IPS-18a (cell line): ENCODE measurements around the gene ERMARD.

Source experiments
- H3K27ac ChIP-seq: one replicate; pipeline ENCODE4 v1.5.1; 2013; ENCODE audit warnings: low read length
- H3K27me3 ChIP-seq: one replicate; pipeline ENCODE4 v1.6.1; 2013; ENCODE audit warnings: mild to moderate bottlenecking, low read length; ENCODE audit not compliant: control insufficient read depth, insufficient read depth
- H3K36me3 ChIP-seq: one replicate; pipeline ENCODE4 v1.6.1; 2013; ENCODE audit warnings: low read depth, low read length; ENCODE audit not compliant: control insufficient read depth
- H3K4me1 ChIP-seq: one replicate; pipeline ENCODE4 v1.6.1; 2013; ENCODE audit warnings: low read depth, low read length; ENCODE audit not compliant: control insufficient read depth
- H3K4me3 ChIP-seq: one replicate; pipeline ENCODE4 v1.5.1; 2013; ENCODE audit warnings: low read length
- H3K9ac ChIP-seq: one replicate; pipeline ENCODE4 v1.6.1; 2013; ENCODE audit warnings: mild to moderate bottlenecking, low read length, moderate library complexity
- H3K9me3 ChIP-seq: one replicate; pipeline ENCODE4 v1.6.1; 2013; ENCODE audit warnings: low read depth, low read length; ENCODE audit not compliant: control insufficient read depth

Gene ERMARD

GRCh38 chr6:169807229-169807628 lies 55.8 kb downstream of the ERMARD start:
- Histone ChIP-seq H3K36me3 (no peaks in the 10 kb centered on the region), H3K9me3 (no peaks in the 10 kb centered on the region), H3K4me3 (no peak overlapping the region), H3K4me1 (peaks cover 12% of the 10 kb centered on the region), H3K27me3 (no peaks in the 10 kb centered on the region), H3K9ac (no peak overlapping the region), H3K27ac (no peak overlapping the region)

- H3K4me3 ChIP-seq: no peak overlapping the region
- no peak overlapping the region for H3K27ac ChIP-seq
- H3K4me1 ChIP-seq: peaks cover 12% of the 10 kb centered on the region
- no peak overlapping the region for H3K9ac ChIP-seq
- H3K36me3 ChIP-seq: no peaks in the 10 kb centered on the region
- H3K9me3 ChIP-seq: no peaks in the 10 kb centered on the region
- no peaks in the 10 kb centered on the region for H3K27me3 ChIP-seq
Measured at GRCh38 chr6:169807699-169808607, 56.5 kb downstream of the ERMARD start.

GRCh38 chr6:169808608-169808967 lies 57.2 kb downstream of the ERMARD start:
- Histone ChIP-seq H3K4me3 (no peak overlapping the region), H3K9me3 (no peaks in the 10 kb centered on the region), H3K4me1 (peaks cover 12% of the 10 kb centered on the region), H3K9ac (no peak overlapping the region), H3K27me3 (no peaks in the 10 kb centered on the region), H3K27ac (no peak overlapping the region), H3K36me3 (no peaks in the 10 kb centered on the region)

- H3K36me3 ChIP-seq: no peaks in the 10 kb centered on the region
- H3K4me3 ChIP-seq: no peak overlapping the region
- no peaks in the 10 kb centered on the region for H3K9me3 ChIP-seq
- no peaks in the 10 kb centered on the region for H3K27me3 ChIP-seq
- H3K4me1 ChIP-seq: peaks cover 12% of the 10 kb centered on the region
- no peak overlapping the region for H3K9ac ChIP-seq
- no peak overlapping the region for H3K27ac ChIP-seq
Measured at GRCh38 chr6:169809386-169809785, 58.0 kb downstream of the ERMARD start.

GRCh38 chr6:169810066-169810989 lies 58.9 kb downstream of the ERMARD start:
- Histone ChIP-seq H3K4me1 (peaks cover 12% of the 10 kb centered on the region), H3K27me3 (no peaks in the 10 kb centered on the region), H3K9ac (no peak overlapping the region), H3K9me3 (no peaks in the 10 kb centered on the region), H3K4me3 (no peak overlapping the region), H3K36me3 (no peaks in the 10 kb centered on the region), H3K27ac (no peak overlapping the region)

GRCh38 chr6:169811072-169811471 lies 59.6 kb downstream of the ERMARD start:
- H3K9ac ChIP-seq: no peak overlapping the region
- H3K4me1 ChIP-seq: peaks cover 12% of the 10 kb centered on the region
- no peak overlapping the region for H3K4me3 ChIP-seq
- no peak overlapping the region for H3K27ac ChIP-seq
- no peaks in the 10 kb centered on the region for H3K36me3 ChIP-seq
- H3K27me3 ChIP-seq: no peaks in the 10 kb centered on the region
- H3K9me3 ChIP-seq: peaks cover 3% of the 10 kb centered on the region

- Histone ChIP-seq H3K9me3 (peaks cover 3% of the 10 kb centered on the region), H3K4me3 (no peak overlapping the region), H3K9ac (no peak overlapping the region), H3K36me3 (no peaks in the 10 kb centered on the region), H3K4me1 (peaks cover 12% of the 10 kb centered on the region), H3K27me3 (no peaks in the 10 kb centered on the region), H3K27ac (no peak overlapping the region)
Measured at GRCh38 chr6:169811521-169812256, 60.3 kb downstream of the ERMARD start.

DNA sequence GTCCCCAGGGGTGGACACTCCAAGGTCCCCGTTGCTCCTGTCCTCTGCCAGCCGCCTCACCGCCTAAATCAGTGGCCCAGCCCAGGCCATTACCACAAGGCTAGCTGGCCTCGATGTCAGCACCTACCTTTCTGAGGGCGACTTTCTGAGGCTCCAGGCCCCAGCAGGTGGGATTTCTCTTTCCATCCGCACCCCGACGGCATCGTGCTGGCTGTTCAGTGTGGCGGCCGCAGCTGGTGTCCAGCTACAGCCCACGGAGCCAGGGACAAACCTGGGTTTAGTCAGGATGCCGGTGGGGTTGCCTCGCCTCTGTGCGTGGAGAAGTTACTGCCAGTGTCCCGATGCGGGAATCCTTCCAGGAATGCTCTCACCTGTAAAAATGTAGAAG lies 60.8 kb downstream of the ERMARD start:
- Histone ChIP-seq H3K9me3 (peaks cover 3% of the 10 kb centered on the region), H3K36me3 (no peaks in the 10 kb centered on the region), H3K27ac (no peak overlapping the region), H3K4me3 (no peak overlapping the region), H3K9ac (no peak overlapping the region), H3K4me1 (peaks cover 12% of the 10 kb centered on the region), H3K27me3 (no peaks in the 10 kb centered on the region)

DNA sequence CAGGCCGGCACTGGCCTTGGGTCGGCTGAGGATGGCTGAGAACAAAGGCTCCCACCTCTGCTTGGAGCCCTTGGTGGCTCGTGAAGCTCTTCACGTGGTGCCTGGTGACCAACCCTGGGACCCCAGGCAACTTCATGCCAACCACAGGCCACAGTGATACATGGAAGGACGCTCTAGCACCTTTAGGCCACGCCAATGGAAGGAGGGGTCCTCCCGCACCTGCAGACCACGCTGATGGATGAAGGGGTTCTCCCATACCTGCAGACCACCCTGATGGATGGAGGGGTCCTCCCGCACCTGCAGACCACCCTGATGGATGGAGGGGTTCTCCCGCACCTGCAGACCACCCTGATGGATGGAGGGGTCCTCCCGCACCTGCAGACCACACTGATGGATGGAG lies 62.5 kb downstream of the ERMARD start:
- H3K4me1 ChIP-seq: peaks cover 12% of the 10 kb centered on the region
- H3K27me3 ChIP-seq: no peaks in the 10 kb centered on the region
- H3K4me3 ChIP-seq: no peak overlapping the region
- no peaks in the 10 kb centered on the region for H3K36me3 ChIP-seq
- H3K9me3 ChIP-seq: peaks cover 3% of the 10 kb centered on the region
- no peak overlapping the region for H3K27ac ChIP-seq
- no peak overlapping the region for H3K9ac ChIP-seq

GRCh38 chr6:169816054-169816453 lies 64.6 kb downstream of the ERMARD start:
- H3K27ac ChIP-seq: no peak overlapping the region
- peaks cover 3% of the 10 kb centered on the region for H3K9me3 ChIP-seq
- no peaks in the 10 kb centered on the region for H3K27me3 ChIP-seq
- H3K4me1 ChIP-seq: peaks cover 12% of the 10 kb centered on the region
- no peak overlapping the region for H3K9ac ChIP-seq
- no peaks in the 10 kb centered on the region for H3K36me3 ChIP-seq
- no peak overlapping the region for H3K4me3 ChIP-seq

DNA sequence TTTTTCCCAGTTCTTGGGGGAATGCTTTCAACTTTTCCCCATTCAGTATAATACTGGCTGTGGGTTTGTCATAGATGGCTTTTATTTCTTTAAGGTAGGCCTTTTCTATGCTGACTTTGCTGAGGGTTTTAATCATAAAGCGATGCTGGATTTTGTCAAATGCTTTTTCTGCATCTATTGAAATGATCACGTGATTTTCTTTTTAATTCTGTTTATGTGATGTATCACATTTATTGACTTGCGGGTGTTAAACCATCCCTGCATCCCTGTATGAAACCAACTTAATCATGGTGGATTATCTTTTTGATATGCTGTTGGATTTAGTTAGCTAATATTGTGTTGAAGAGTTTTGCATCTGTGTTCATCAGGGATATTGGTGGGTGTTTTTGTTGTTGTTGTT lies 65.6 kb downstream of the ERMARD start:
- Histone ChIP-seq H3K9ac (no peak overlapping the region), H3K4me3 (no peak overlapping the region), H3K27ac (no peak overlapping the region), H3K27me3 (no peaks in the 10 kb centered on the region), H3K4me1 (peaks cover 15% of the 10 kb centered on the region), H3K36me3 (no peaks in the 10 kb centered on the region), H3K9me3 (peaks cover 3% of the 10 kb centered on the region)
